SK-N-SH treated with all-trans-retinoic acid at 6 μM for 48 hours (cell line): ENCODE results near the gene SKIC3.
A peak's percentile ranks its signal among the peaks of the same experiment; 100 is the strongest.

Source experiments
- ATAC-seq: fragments of 200-7000 bp; cut with Tn5 transposase; 3 replicates; pipeline ENCODE4 v1.9.1; 2020; ENCODE audit warnings: mild to moderate bottlenecking, moderate library complexity
- ARNTL ChIP-seq: fragments of 450-650 bp; formaldehyde crosslinking; IDR thresholded peaks from 2 replicates; pipeline ENCODE4 v1.5.0; 2020; ENCODE audit warnings: low read depth, mild to moderate bottlenecking, moderate library complexity, borderline replicate concordance
- BACH2 ChIP-seq: fragments of 250-450 bp; sonication (Bioruptor Pico); IDR thresholded peaks from 2 replicates; pipeline ENCODE4 v1.9.0; 2021; ENCODE audit warnings: mild to moderate bottlenecking, borderline replicate concordance
- ESRRG ChIP-seq: fragments of 250-450 bp; sonication (Bioruptor Pico); IDR thresholded peaks from 2 replicates; pipeline ENCODE4 v1.6.1; 2021; ENCODE audit warnings: mild to moderate bottlenecking
- GLIS3 ChIP-seq: fragments of 250-450 bp; sonication (Bioruptor Pico); IDR thresholded peaks from 2 replicates; pipeline ENCODE4 v1.5.0; 2020; ENCODE audit warnings: mild to moderate bottlenecking, moderate library complexity
- PPARA ChIP-seq: fragments of 250-450 bp; sonication (Bioruptor Pico); IDR thresholded peaks from 2 replicates; pipeline ENCODE4 v1.5.0; 2020; ENCODE audit warnings: mild to moderate bottlenecking, borderline replicate concordance
- SNAI2 ChIP-seq: fragments of 250-450 bp; sonication (Bioruptor Pico); IDR thresholded peaks from 2 replicates; pipeline ENCODE4 v1.5.0; 2020; ENCODE audit warnings: mild to moderate bottlenecking, moderate library complexity
- TCF4 ChIP-seq: fragments of 250-450 bp; sonication (Bioruptor Pico); IDR thresholded peaks from 2 replicates; pipeline ENCODE4 v1.8.0; 2021; ENCODE audit warnings: mild to moderate bottlenecking, moderate library complexity, borderline replicate concordance
- TOX ChIP-seq: fragments of 250-450 bp; sonication (Bioruptor Pico); IDR thresholded peaks from 2 replicates; pipeline ENCODE4 v1.8.0; 2021; ENCODE audit warnings: mild to moderate bottlenecking, moderate library complexity, borderline replicate concordance
- ZC3H10 ChIP-seq: fragments of 250-450 bp; sonication (Bioruptor Pico); IDR thresholded peaks from 2 replicates; pipeline ENCODE4 v1.5.1; 2021; ENCODE audit warnings: mild to moderate bottlenecking, moderate library complexity
- ZFP3 ChIP-seq: fragments of 250-450 bp; sonication (Bioruptor Pico); IDR thresholded peaks from 2 replicates; pipeline ENCODE4 v1.5.0; 2020; ENCODE audit warnings: mild to moderate bottlenecking, moderate library complexity
- ZFP30 ChIP-seq: fragments of 450-650 bp; formaldehyde crosslinking; IDR thresholded peaks from 2 replicates; pipeline ENCODE4 v1.5.0; 2022; ENCODE audit warnings: mild to moderate bottlenecking, moderate library complexity
- ZNF565 ChIP-seq: fragments of 450-650 bp; formaldehyde crosslinking; conservative IDR thresholded peaks from 2 replicates; pipeline ENCODE4 v1.5.0; 2020; ENCODE audit warnings: low read depth, mild to moderate bottlenecking, moderate library complexity
- ZNF70 ChIP-seq: fragments of 450-650 bp; formaldehyde crosslinking; IDR thresholded peaks from 2 replicates; pipeline ENCODE4 v1.5.0; 2020; ENCODE audit warnings: mild to moderate bottlenecking, moderate library complexity
- ZNF8 ChIP-seq: fragments of 450-650 bp; formaldehyde crosslinking; IDR thresholded peaks from 2 replicates; pipeline ENCODE4 v1.5.0; 2020; ENCODE audit warnings: mild to moderate bottlenecking, moderate library complexity
- TF ChIP-seq, protein P1 (sequence below): fragments of 250-450 bp; sonication (Bioruptor Pico); IDR thresholded peaks from 2 replicates; pipeline ENCODE4 v1.5.1; 2020; ENCODE audit warnings: low read depth, mild to moderate bottlenecking, moderate library complexity
- TF ChIP-seq, protein P2 (sequence below): fragments of 250-450 bp; sonication (Bioruptor Pico); IDR thresholded peaks from 2 replicates; pipeline ENCODE4 v1.8.0; 2020; ENCODE audit warnings: mild to moderate bottlenecking, moderate library complexity, borderline replicate concordance
- TF ChIP-seq, protein P3 (sequence below): fragments of 250-450 bp; sonication (Bioruptor Pico); IDR thresholded peaks from 2 replicates; pipeline ENCODE4 v1.8.0; 2021; ENCODE audit warnings: low read depth, mild to moderate bottlenecking, moderate library complexity, borderline replicate concordance
- TF ChIP-seq, protein P4 (sequence below): fragments of 250-450 bp; sonication (Bioruptor Pico); IDR thresholded peaks from 2 replicates; pipeline ENCODE4 v1.5.0; 2020; ENCODE audit warnings: mild to moderate bottlenecking, moderate library complexity

The SKIC3 gene

DNA sequence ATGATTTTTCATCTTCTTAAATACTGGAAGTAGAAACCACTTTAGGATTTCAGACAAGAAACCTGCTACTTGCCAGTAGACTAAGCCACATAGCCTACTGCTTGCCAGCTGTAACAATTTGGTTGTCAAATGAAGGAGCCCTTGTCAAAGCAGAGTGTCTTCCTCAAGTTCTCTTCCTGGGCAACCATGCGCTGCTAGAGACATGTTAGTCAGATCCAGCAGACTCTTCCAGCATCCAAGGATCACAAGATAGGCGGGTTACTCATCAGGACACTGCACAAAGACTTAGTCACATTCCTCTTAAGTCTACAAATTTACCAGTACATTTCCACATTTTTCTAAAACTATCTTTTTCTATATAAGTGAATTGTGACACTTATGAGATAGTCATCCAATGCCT is 24.4 kb downstream of the SKIC3 start:
- no peak for TF ChIP-seq PPARA (CRISPR knock-in tag)
- no peak for TF ChIP-seq TOX (CRISPR knock-in tag)
- no peak for TF ChIP-seq TCF4 (CRISPR knock-in tag)
- TF ChIP-seq ESRRG = no peak
- TF ChIP-seq ZFP30 (CRISPR knock-in tag) = no peak
- TF ChIP-seq, protein P1, sequence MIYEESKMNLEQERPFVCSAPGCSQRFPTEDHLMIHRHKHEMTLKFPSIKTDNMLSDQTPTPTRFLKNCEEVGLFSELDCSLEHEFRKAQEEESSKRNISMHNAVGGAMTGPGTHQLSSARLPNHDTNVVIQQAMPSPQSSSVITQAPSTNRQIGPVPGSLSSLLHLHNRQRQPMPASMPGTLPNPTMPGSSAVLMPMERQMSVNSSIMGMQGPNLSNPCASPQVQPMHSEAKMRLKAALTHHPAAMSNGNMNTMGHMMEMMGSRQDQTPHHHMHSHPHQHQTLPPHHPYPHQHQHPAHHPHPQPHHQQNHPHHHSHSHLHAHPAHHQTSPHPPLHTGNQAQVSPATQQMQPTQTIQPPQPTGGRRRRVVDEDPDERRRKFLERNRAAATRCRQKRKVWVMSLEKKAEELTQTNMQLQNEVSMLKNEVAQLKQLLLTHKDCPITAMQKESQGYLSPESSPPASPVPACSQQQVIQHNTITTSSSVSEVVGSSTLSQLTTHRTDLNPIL (CRISPR knock-in tag) = no peak
- no peak for TF ChIP-seq ZC3H10
- TF ChIP-seq ZNF8 (CRISPR knock-in tag) = no peak
- TF ChIP-seq, protein P2, sequence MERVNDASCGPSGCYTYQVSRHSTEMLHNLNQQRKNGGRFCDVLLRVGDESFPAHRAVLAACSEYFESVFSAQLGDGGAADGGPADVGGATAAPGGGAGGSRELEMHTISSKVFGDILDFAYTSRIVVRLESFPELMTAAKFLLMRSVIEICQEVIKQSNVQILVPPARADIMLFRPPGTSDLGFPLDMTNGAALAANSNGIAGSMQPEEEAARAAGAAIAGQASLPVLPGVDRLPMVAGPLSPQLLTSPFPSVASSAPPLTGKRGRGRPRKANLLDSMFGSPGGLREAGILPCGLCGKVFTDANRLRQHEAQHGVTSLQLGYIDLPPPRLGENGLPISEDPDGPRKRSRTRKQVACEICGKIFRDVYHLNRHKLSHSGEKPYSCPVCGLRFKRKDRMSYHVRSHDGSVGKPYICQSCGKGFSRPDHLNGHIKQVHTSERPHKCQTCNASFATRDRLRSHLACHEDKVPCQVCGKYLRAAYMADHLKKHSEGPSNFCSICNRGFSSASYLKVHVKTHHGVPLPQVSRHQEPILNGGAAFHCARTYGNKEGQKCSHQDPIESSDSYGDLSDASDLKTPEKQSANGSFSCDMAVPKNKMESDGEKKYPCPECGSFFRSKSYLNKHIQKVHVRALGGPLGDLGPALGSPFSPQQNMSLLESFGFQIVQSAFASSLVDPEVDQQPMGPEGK (CRISPR knock-in tag) = no peak
- TF ChIP-seq ARNTL (CRISPR knock-in tag) = no peak
- no peak for TF ChIP-seq BACH2 (CRISPR knock-in tag)
- no peak for TF ChIP-seq GLIS3 (CRISPR knock-in tag)
- TF ChIP-seq, protein P3, sequence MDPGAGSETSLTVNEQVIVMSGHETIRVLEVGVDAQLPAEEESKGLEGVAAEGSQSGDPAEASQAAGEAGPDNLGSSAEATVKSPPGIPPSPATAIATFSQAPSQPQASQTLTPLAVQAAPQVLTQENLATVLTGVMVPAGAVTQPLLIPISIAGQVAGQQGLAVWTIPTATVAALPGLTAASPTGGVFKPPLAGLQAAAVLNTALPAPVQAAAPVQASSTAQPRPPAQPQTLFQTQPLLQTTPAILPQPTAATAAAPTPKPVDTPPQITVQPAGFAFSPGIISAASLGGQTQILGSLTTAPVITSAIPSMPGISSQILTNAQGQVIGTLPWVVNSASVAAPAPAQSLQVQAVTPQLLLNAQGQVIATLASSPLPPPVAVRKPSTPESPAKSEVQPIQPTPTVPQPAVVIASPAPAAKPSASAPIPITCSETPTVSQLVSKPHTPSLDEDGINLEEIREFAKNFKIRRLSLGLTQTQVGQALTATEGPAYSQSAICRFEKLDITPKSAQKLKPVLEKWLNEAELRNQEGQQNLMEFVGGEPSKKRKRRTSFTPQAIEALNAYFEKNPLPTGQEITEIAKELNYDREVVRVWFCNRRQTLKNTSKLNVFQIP (CRISPR knock-in tag) = no peak
- no peak for TF ChIP-seq SNAI2
- ATAC-seq = peak; percentile 66; the same call in 2 of the 3 replicates

DNA sequence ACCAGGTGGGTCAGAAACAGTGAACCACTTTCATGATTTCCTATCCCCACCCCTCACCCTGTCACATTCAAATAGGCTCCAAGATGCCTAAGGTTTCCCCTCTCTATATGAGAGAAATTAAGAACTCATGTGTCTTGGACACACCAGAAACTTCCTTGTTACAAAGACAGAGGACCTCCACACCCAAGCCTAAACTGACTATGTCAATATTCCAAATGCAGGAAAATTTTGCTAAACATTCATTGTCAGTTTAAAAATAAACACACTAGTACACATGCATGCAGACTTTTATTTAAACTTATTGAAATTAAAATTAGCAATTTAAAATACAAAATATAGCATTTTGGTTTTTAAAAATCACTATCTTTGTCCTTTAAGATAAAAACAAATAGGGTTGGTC is 26.2 kb downstream of the SKIC3 start:
- ATAC-seq = no peak
- no peak for TF ChIP-seq ZNF8 (CRISPR knock-in tag)
- no peak for TF ChIP-seq TCF4 (CRISPR knock-in tag)
- no peak for TF ChIP-seq ZFP30 (CRISPR knock-in tag)
- no peak for TF ChIP-seq ZFP3
- TF ChIP-seq ZNF565 (CRISPR knock-in tag) = no peak
- TF ChIP-seq ESRRG = no peak
- TF ChIP-seq, protein P1 (CRISPR knock-in tag) = no peak
- TF ChIP-seq, protein P2 (CRISPR knock-in tag) = no peak

DNA sequence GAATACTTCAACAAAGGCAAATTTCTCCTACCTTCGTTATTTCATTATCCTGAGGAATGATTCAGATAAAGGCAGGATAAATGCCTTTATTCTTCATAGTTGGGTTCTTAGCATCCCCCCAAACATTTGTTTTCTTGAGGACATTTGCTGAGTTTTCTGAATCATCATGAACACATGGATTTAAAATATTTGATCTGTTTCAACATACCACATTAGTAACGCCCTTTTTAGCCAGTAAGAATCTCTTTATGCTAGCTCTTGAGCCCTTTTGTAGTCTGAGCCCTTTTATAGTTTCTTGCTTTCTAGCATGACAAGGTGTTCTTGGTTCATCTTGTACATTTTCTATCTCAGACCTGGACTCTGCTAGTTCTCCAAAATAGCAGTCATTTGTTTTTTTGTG is 27.9 kb downstream of the SKIC3 start:
- no peak for ATAC-seq
- TF ChIP-seq PPARA (CRISPR knock-in tag) (no peak), ZC3H10 (no peak), ZFP30 (CRISPR knock-in tag) (no peak), SNAI2 (no peak), ZNF70 (no peak), ZNF8 (CRISPR knock-in tag) (no peak), ZFP3 (no peak), TOX (CRISPR knock-in tag) (no peak)
- TF ChIP-seq, protein P1 (CRISPR knock-in tag) = no peak
- TF ChIP-seq, protein P4, sequence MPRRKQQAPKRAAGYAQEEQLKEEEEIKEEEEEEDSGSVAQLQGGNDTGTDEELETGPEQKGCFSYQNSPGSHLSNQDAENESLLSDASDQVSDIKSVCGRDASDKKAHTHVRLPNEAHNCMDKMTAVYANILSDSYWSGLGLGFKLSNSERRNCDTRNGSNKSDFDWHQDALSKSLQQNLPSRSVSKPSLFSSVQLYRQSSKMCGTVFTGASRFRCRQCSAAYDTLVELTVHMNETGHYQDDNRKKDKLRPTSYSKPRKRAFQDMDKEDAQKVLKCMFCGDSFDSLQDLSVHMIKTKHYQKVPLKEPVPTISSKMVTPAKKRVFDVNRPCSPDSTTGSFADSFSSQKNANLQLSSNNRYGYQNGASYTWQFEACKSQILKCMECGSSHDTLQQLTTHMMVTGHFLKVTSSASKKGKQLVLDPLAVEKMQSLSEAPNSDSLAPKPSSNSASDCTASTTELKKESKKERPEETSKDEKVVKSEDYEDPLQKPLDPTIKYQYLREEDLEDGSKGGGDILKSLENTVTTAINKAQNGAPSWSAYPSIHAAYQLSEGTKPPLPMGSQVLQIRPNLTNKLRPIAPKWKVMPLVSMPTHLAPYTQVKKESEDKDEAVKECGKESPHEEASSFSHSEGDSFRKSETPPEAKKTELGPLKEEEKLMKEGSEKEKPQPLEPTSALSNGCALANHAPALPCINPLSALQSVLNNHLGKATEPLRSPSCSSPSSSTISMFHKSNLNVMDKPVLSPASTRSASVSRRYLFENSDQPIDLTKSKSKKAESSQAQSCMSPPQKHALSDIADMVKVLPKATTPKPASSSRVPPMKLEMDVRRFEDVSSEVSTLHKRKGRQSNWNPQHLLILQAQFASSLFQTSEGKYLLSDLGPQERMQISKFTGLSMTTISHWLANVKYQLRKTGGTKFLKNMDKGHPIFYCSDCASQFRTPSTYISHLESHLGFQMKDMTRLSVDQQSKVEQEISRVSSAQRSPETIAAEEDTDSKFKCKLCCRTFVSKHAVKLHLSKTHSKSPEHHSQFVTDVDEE (CRISPR knock-in tag) = no peak
- TF ChIP-seq, protein P2 (CRISPR knock-in tag) = no peak
